HG03457 (cell line): ENCODE results near the gene TM4SF4.

ENCODE experiments used
- ATAC-seq: cut with Tn5 transposase; IDR thresholded peaks from one replicate; pipeline ENCODE4 v1.9.1; 2021; ENCODE audit warnings: moderate number of reproducible peaks; ENCODE audit not compliant: unreplicated experiment

TM4SF4 gene

GRCh38 chr3:149542375-149543312 is 68.1 kb downstream of the TM4SF4 start:
- ATAC-seq: no peak

GRCh38 chr3:149545049-149545448 is 70.6 kb downstream of the TM4SF4 start:
- ATAC-seq: no peak

- ATAC-seq: no peak
Observed at GRCh38 chr3:149547413-149547812, 72.9 kb downstream of the TM4SF4 start.

- no peak for ATAC-seq
Observed at GRCh38 chr3:149547954-149548668, 73.6 kb downstream of the TM4SF4 start.

GRCh38 chr3:149548669-149549065 is 74.2 kb downstream of the TM4SF4 start:
- no peak for ATAC-seq

- no peak for ATAC-seq
Observed at GRCh38 chr3:149551500-149551899, 77.0 kb downstream of the TM4SF4 start.

- no peak for ATAC-seq
Observed at GRCh38 chr3:149552700-149553099, 78.2 kb downstream of the TM4SF4 start.
